Fibroblast of mammary gland (primary cell): ENCODE measurements around the gene NDC1.

Experiments
- DNase-seq: peaks from one replicate; pipeline ENCODE4 v3.0.0-alpha.2; 2010; ENCODE audit warnings: low read depth
- H3K4me3 ChIP-seq: 2 replicates; pipeline ENCODE4 v1.5.1; 2011; ENCODE audit warnings: low read depth, mild to moderate bottlenecking, low read length, moderate library complexity; ENCODE audit not compliant: control insufficient read depth
- TF ChIP-seq, protein P1 (sequence below): conservative IDR thresholded peaks from 2 replicates; pipeline ENCODE4 v1.5.1; 2011; ENCODE audit warnings: low read depth, low read length, inconsistent platforms; ENCODE audit not compliant: control insufficient read depth, insufficient read depth

Gene NDC1

DNA sequence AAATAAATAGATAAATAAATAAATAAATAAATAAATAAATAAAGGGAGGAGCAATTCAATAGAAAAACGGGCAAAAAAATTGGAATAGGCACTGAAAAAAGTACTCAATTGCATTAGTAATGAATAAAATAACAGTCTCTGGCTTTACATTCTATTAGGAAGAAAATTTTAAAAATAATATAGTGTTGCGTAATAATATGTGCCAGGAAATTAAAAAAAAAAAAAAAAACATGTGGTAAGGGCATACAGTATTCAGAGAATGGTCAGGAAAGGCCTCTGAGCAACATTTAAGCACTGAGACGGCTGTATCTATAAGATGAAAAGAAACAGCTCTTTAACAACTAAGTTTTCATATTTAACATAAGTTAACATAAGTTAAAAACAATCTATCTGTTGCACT is 50.4 kb downstream of the NDC1 start:
- H3K4me3 ChIP-seq, result no peak overlapping the region
- DNase-seq, result no peak
- TF ChIP-seq, protein P1, sequence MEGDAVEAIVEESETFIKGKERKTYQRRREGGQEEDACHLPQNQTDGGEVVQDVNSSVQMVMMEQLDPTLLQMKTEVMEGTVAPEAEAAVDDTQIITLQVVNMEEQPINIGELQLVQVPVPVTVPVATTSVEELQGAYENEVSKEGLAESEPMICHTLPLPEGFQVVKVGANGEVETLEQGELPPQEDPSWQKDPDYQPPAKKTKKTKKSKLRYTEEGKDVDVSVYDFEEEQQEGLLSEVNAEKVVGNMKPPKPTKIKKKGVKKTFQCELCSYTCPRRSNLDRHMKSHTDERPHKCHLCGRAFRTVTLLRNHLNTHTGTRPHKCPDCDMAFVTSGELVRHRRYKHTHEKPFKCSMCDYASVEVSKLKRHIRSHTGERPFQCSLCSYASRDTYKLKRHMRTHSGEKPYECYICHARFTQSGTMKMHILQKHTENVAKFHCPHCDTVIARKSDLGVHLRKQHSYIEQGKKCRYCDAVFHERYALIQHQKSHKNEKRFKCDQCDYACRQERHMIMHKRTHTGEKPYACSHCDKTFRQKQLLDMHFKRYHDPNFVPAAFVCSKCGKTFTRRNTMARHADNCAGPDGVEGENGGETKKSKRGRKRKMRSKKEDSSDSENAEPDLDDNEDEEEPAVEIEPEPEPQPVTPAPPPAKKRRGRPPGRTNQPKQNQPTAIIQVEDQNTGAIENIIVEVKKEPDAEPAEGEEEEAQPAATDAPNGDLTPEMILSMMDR, result no peak

DNA sequence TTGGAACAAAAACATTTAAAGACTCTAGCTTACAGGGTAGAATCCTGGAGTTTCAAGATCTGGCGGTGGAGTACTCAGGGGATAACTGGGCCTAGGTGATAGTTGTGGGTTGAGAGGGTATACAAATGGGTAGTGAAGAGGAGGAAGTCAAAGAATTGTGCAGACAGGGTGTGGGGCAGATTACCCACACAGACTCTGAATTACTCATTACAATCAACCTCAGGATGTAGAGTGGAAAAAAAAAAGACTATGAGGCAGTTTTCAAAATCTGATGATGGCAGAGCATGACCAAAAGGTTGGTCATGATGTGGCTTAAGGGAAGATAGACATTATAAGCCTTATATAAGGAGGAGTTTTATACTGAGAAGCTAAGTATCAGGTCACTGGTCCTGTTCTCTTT is 55.0 kb downstream of the NDC1 start:
- TF ChIP-seq, protein P1, result no peak
- no peak for DNase-seq
- no peak overlapping the region for H3K4me3 ChIP-seq

DNA sequence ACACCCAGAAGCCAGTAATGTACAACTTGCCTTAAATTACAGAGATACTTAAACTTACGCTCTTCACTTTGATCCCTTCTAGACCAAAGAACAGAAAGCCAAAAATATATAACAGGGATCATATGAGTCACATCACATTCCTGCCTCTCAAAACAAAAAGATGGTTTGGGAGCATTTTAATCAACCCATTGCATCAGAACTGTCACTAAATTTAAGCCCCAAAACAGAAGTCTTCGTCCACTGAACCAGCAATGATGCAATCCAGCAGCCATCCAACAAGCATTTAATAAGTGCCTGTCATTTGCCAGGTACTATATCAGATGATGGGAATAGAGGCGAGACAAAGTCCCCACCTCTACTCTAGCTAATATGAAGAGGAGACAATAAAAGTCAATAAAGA is 56.4 kb downstream of the NDC1 start:
- peak; percentile 70 for DNase-seq
- H3K4me3 ChIP-seq, result no peak overlapping the region
- TF ChIP-seq, protein P1, result no peak

- TF ChIP-seq, protein P1, result no peak
- H3K4me3 ChIP-seq, result no peak overlapping the region
- DNase-seq, result no peak
These were observed 60.8 kb downstream of the NDC1 start for GRCh38 chr1:53777272-53777671.

- peak; percentile 88 for DNase-seq
These were observed 66.4 kb downstream of the NDC1 start for GRCh38 chr1:53771648-53772047.

GRCh38 chr1:53769780-53770179 is 68.3 kb downstream of the NDC1 start:
- no peak overlapping the region for H3K4me3 ChIP-seq
- peak; percentile 12 for DNase-seq
- TF ChIP-seq, protein P1, result no peak

More at GRCh38 chr1:53771648-53772047, 66.4 kb downstream of the NDC1 start:
- TF ChIP-seq, protein P1, result no peak
- H3K4me3 ChIP-seq, result no peak overlapping the region

- TF ChIP-seq, protein P1, result no peak
- no peak for DNase-seq
- no peak overlapping the region for H3K4me3 ChIP-seq
These were observed 68.9 kb downstream of the NDC1 start for GRCh38 chr1:53769184-53769583.
